Activated CD8-positive, alpha-beta memory T cell treated with anti-CD3 and anti-CD28 coated beads for 48 hours (primary cell): ENCODE measurements around the gene SLCO6A1.

ENCODE experiments used
- DNase-seq, 3 experiments: peaks; one replicate each; pipeline ENCODE4 v3.0.0-alpha.2; 2020; ENCODE audit warnings: low read depth in 2 of 3, low spot score in 2 of 3

The SLCO6A1 gene

GRCh38 chr5:102481054-102481715 is 17.6 kb downstream of the SLCO6A1 start:
- no peak for DNase-seq

GRCh38 chr5:102453716-102454115 is 45.1 kb downstream of the SLCO6A1 start:
- no peak for DNase-seq

- DNase-seq, result no peak
Observed at GRCh38 chr5:102451082-102451481, 47.7 kb downstream of the SLCO6A1 start.

GRCh38 chr5:102450313-102450990 is 48.3 kb downstream of the SLCO6A1 start:
- DNase-seq, result no peak

GRCh38 chr5:102433473-102433872 is 65.3 kb downstream of the SLCO6A1 start:
- DNase-seq, result no peak

- no peak for DNase-seq
Observed at GRCh38 chr5:102421647-102422046, 77.2 kb downstream of the SLCO6A1 start.

- no peak for DNase-seq
Observed at GRCh38 chr5:102418531-102418930, 80.3 kb downstream of the SLCO6A1 start.

GRCh38 chr5:102414448-102414847 is 84.4 kb downstream of the SLCO6A1 start:
- DNase-seq, result no peak

GRCh38 chr5:102388235-102388634 is 110.6 kb downstream of the SLCO6A1 start:
- DNase-seq, result no peak

GRCh38 chr5:102385365-102385764 is 113.4 kb downstream of the SLCO6A1 start:
- DNase-seq, result no peak

GRCh38 chr5:102380174-102380573 is 118.6 kb downstream of the SLCO6A1 start:
- DNase-seq, result no peak

- DNase-seq, result no peak
Observed at GRCh38 chr5:102375876-102376275, 122.9 kb downstream of the SLCO6A1 start.

- no peak for DNase-seq
Observed at GRCh38 chr5:102375272-102375671, 123.5 kb downstream of the SLCO6A1 start.

GRCh38 chr5:102368392-102368791 is 130.4 kb downstream of the SLCO6A1 start:
- no peak for DNase-seq

GRCh38 chr5:102341681-102342288 is 157.0 kb downstream of the SLCO6A1 start:
- DNase-seq, result no peak

GRCh38 chr5:102324714-102325113 is 174.1 kb downstream of the SLCO6A1 start:
- no peak for DNase-seq
